A549 (cell line): ENCODE data around the gene MCRS1. TPM values are rescaled to one million over a fixed set of nuclear protein-coding genes. Genes with fewer than 3 reads are reported as not detected.

Source experiments
- ATAC-seq, 2 experiments: fragments of 200-7000 bp in 1 of 2; fragments of >200 bp in 1 of 2; cut with Nextera tagmentation in 1 of 2; cut with Tn5 transposase in 1 of 2; 3 replicates each; pipeline versions ENCODE4 v1.8.0 to v1.9.1; 2018 to 2020; ENCODE audit warnings: mild to moderate bottlenecking in 1 of 2, moderate library complexity in 1 of 2
- CTCF ChIA-PET: fragments of 300-600 bp; sonication (Branson Sonifier 250); formaldehyde crosslinking; extraction: SDS; loops from one replicate; lab custom pipeline; 2021; ENCODE audit warnings: antibody characterized with exemption, inconsistent platforms; lab: Yijun Ruan, JAX
- POLR2A ChIA-PET: fragments of 350-600 bp; formaldehyde crosslinking; extraction: SDS; loops from one replicate; lab custom pipeline; 2021; ENCODE audit warnings: antibody characterized with exemption, inconsistent platforms; lab: Yijun Ruan, JAX
- DNase-seq, 2 experiments: peaks; one replicate each; pipeline versions ENCODE4 v3.0.0 to v3.0.0-alpha.2; 2011 to 2016; ENCODE audit warnings: low read depth in 1 of 2, low spot score in 1 of 2
- FAIRE-seq: peaks from 2 replicates; lab custom pipeline; 2011; peaks lifted over from hg19 to GRCh38; lab: Jason Lieb, UNC
- H3K27ac ChIP-seq, 2 experiments: fragments of >200 bp; sonication (Bioruptor Twin); formaldehyde crosslinking; 3 replicates each; pipeline ENCODE4 v1.5.1; 2016 to 2017
- H3K4me1 ChIP-seq: fragments of >200 bp; sonication (Bioruptor Twin); formaldehyde crosslinking; 3 replicates; pipeline ENCODE4 v1.6.1; 2016
- H3K4me2 ChIP-seq: fragments of >200 bp; sonication (Bioruptor Twin); formaldehyde crosslinking; 3 replicates; pipeline ENCODE4 v1.6.1; 2016
- H3K4me3 ChIP-seq: fragments of >200 bp; sonication (Bioruptor Twin); formaldehyde crosslinking; 3 replicates; pipeline ENCODE4 v1.5.1; 2016
- H3K9me3 ChIP-seq: fragments of >200 bp; sonication (Bioruptor Twin); formaldehyde crosslinking; 3 replicates; pipeline ENCODE4 v1.6.1; 2016
- CBX2 ChIP-seq: fragments of 200-600 bp; sonication (generic); IDR thresholded peaks from 2 replicates; pipeline ENCODE4 v1.6.1; 2016; ENCODE audit warnings: low read depth, mild to moderate bottlenecking, borderline replicate concordance
- CBX8 ChIP-seq: fragments of 200-600 bp; sonication (generic); IDR thresholded peaks from 2 replicates; pipeline ENCODE4 v1.6.1; 2016
- CHD4 ChIP-seq: fragments of 200-600 bp; sonication (generic); IDR thresholded peaks from 2 replicates; pipeline ENCODE4 v1.6.1; 2016; ENCODE audit warnings: antibody characterized with exemption, mild to moderate bottlenecking, borderline replicate concordance
- EP300 ChIP-seq, 2 experiments: fragments of >200 bp; sonication (Bioruptor Twin); formaldehyde crosslinking; IDR thresholded peaks; 2 replicates in 1 of 2; 3 replicates in 1 of 2; pipeline ENCODE4 v1.6.1; 2016 to 2017
- FOXS1 ChIP-seq: fragments of 250-450 bp; sonication (Bioruptor Pico); IDR thresholded peaks from 2 replicates; pipeline ENCODE4 v1.5.0; 2020; ENCODE audit warnings: mild to moderate bottlenecking, moderate library complexity
- GATA3 ChIP-seq: IDR thresholded peaks from 2 replicates; pipeline ENCODE4 v1.6.1; 2012; ENCODE audit warnings: borderline replicate concordance
- HDAC2 ChIP-seq: fragments of 200-600 bp; sonication (generic); IDR thresholded peaks from 2 replicates; pipeline ENCODE4 v1.6.1; 2016
- HEYL ChIP-seq: fragments of 250-450 bp; sonication (Bioruptor Pico); IDR thresholded peaks from 2 replicates; pipeline ENCODE4 v1.8.0; 2021; ENCODE audit warnings: mild to moderate bottlenecking, moderate library complexity
- HOXB13 ChIP-seq: fragments of 250-450 bp; sonication (Bioruptor Pico); IDR thresholded peaks from 2 replicates; pipeline ENCODE4 v1.5.0; 2020; ENCODE audit warnings: low read depth, mild to moderate bottlenecking, moderate library complexity
- HOXB5 ChIP-seq: fragments of 250-450 bp; sonication (Bioruptor Pico); IDR thresholded peaks from 2 replicates; pipeline ENCODE4 v1.5.0; 2020; ENCODE audit warnings: mild to moderate bottlenecking, moderate library complexity
- KDM1A ChIP-seq: fragments of 200-600 bp; sonication (generic); IDR thresholded peaks from 2 replicates; pipeline ENCODE4 v1.6.1; 2016; ENCODE audit warnings: low read depth, mild to moderate bottlenecking
- NFE2L2 ChIP-seq: fragments of 150-350 bp; conservative IDR thresholded peaks from 2 replicates; pipeline ENCODE4 v1.6.1; 2014; ENCODE audit warnings: low read length
- RAD21 ChIP-seq, 2 experiments: fragments of >200 bp in 1 of 2; sonication (Bioruptor Twin) in 1 of 2; formaldehyde crosslinking in 1 of 2; IDR thresholded peaks in 1 of 2; conservative IDR thresholded peaks in 1 of 2; 2 replicates in 1 of 2; 3 replicates in 1 of 2; pipeline ENCODE4 v1.6.1; 2012 to 2018; ENCODE audit warnings: inconsistent platforms in 1 of 2
- RARB ChIP-seq: fragments of 250-450 bp; sonication (Bioruptor Pico); IDR thresholded peaks from 2 replicates; pipeline ENCODE4 v1.8.0; 2021; ENCODE audit warnings: mild to moderate bottlenecking, moderate library complexity
- RFX5 ChIP-seq: fragments of 450-650 bp; IDR thresholded peaks from 2 replicates; pipeline ENCODE4 v1.7.1; 2014; ENCODE audit warnings: antibody characterized with exemption, mild to moderate bottlenecking, moderate library complexity
- SMC3 ChIP-seq: fragments of >200 bp; sonication (Bioruptor Twin); formaldehyde crosslinking; IDR thresholded peaks from 3 replicates; pipeline ENCODE4 v1.6.1; 2018; ENCODE audit warnings: inconsistent platforms
- WGBS: methylation state at CpG from one replicate; pipeline ENCODE4 v1.1.6; 2017; ENCODE audit errors: missing lambda C conversion rate; 5-methylcytosine and 5-hydroxymethylcytosine counted together
- polyA plus RNA-seq, 4 experiments: library from polyadenylated mRNA; depleted of rRNA in 3 of 4; stranded (reverse); fragments of >200 nt; fragmentation: RNase III in 1 of 4; extraction: RNeasy Plus Mini Kit Qiagen cat#74134 plus additional on column Dnase treatment in 1 of 4; gene quantifications; 2 replicates in 3 of 4; 3 replicates in 1 of 4; pipeline ENCODE4 v1.2.3, GENCODE V29; 2011 to 2017
- TF ChIP-seq, protein P1 (sequence below): IDR thresholded peaks from 2 replicates; pipeline ENCODE4 v1.6.1; 2012
- TF ChIP-seq, protein P2 (sequence below): fragments of >200 bp; sonication (Bioruptor Twin); formaldehyde crosslinking; IDR thresholded peaks from 2 replicates; pipeline ENCODE4 v1.6.1; 2016
- TF ChIP-seq, protein P3 (sequence below): fragments of 200-600 bp; sonication (generic); IDR thresholded peaks from 2 replicates; pipeline ENCODE4 v1.6.1; 2016; ENCODE audit warnings: antibody characterized with exemption, mild to moderate bottlenecking, moderate library complexity

Gene MCRS1
- polyA plus RNA-seq, 2 of the 4 experiments (the other 2 are of a cell fraction) = 64.1 to 68.5 TPM

DNA sequence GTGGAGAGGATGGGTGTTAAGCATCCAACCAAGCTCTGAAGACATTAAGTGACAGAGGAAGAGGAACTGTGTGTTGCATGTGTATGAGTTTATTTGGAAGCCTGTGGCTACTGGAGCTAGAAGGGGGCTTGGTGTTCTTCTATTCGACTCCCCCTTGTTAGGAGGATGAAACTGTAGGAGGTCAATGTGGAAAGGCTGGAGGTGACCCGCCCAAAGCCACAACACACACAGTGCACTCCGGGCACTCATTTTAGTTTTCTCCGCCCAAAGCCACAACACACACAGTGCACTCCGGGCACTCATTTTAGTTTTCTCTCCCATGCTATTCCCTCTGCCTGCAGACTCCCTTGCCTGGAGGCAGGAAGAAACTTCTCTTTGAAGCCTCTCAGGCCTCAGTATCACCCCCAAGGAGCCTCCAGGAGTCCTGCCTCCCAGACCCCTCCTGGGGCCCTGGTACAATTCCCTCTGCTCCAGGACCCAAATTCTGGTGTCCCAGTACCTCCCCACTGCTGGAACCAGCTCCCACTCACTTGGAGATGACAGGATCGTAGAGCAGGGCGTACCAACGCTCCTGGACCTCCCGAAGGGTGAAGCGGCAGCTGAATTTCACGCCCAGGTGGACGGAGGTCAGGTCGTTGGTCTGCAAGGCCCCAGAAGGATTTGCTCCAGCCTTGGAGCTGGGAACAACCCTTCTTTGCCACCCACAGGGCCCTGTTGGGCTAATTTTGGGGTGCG, 3.8 kb downstream of the MCRS1 start:
- no peaks in the 10 kb centered on the region for H3K9me3 ChIP-seq
- ATAC-seq = no peak
- CTCF ChIA-PET = interaction anchor here (0.6 to 7.0 kb wide), 10 partner anchors 11 to 486 kb away, joined by 3 to 49 read pairs (median 4); partner anchors contain the start of gene PRPH

DNA sequence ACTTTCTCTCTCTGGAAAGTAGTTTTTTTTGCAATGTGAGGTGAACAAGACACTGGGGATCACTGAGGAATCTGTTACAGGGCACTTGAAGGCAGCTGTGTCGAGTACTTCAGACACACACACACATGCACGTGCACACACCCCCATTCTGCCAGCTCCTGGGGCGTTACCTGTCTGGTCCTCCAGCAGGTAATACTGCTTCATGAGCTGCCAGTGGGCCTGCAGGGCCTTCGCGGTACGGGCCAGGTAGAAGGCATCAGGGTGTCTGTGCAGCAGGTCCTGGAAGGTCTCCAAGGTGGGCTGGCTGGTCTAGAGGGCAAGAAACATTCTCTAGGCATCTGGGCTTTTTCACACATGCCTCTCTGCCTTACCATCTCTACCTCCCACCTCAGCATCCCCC, 5.1 kb downstream of the MCRS1 start:
- Histone ChIP-seq H3K4me1 (peaks cover 8% of the 10 kb centered on the region; the same call in 2 of the 3 replicates), H3K4me3 (no peak overlapping the region), H3K4me2 (no peak overlapping the region), H3K9me3 (no peaks in the 10 kb centered on the region), H3K27ac (no peak overlapping the region)
- no peak for TF ChIP-seq NFE2L2
- TF ChIP-seq, protein P1, sequence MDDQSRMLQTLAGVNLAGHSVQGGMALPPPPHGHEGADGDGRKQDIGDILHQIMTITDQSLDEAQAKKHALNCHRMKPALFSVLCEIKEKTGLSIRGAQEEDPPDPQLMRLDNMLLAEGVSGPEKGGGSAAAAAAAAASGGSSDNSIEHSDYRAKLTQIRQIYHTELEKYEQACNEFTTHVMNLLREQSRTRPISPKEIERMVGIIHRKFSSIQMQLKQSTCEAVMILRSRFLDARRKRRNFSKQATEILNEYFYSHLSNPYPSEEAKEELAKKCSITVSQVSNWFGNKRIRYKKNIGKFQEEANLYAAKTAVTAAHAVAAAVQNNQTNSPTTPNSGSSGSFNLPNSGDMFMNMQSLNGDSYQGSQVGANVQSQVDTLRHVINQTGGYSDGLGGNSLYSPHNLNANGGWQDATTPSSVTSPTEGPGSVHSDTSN = no peak
- TF ChIP-seq SMC3 = no peak
- no peak for TF ChIP-seq RAD21 (conservative IDR thresholded peaks at IDR 0.05 in 1 of 2, IDR thresholded peaks at IDR 0.05 in 1 of 2)
- no peak for TF ChIP-seq CBX2
- no peak for FAIRE-seq
- no peak for DNase-seq
- ChIA-PET CTCF (interaction anchor here (1.1 to 7.0 kb wide), 6 partner anchors 9 to 267 kb away, joined by 3 to 49 read pairs (median 19); partner anchors contain the start of gene DNAJC22), POLR2A (interaction anchor here (1.2 kb wide), 1 partner anchor 297 kb away, joined by 3 read pairs; no protein-coding TSS in a partner anchor)
- WGBS = 90% methylated on average over 6 of the region's 6 CpGs
- no peak for ATAC-seq

More for the DNA sequence above, 3.8 kb downstream of the MCRS1 start:
- DNase-seq = no peak
- no peak for TF ChIP-seq CHD4
- no peak for TF ChIP-seq HEYL (CRISPR knock-in tag)
- TF ChIP-seq SMC3 = no peak
- TF ChIP-seq KDM1A = no peak
- no peak for TF ChIP-seq CBX8
- TF ChIP-seq FOXS1 = no peak
- TF ChIP-seq RARB (CRISPR knock-in tag) = no peak
- TF ChIP-seq GATA3 = no peak
- no peak for TF ChIP-seq EP300 (IDR thresholded peaks at IDR 0.05)
- Histone ChIP-seq H3K4me1 (peaks cover 11% of the 10 kb centered on the region), H3K4me2 (no peak overlapping the region), H3K4me3 (no peak overlapping the region), H3K27ac (no peak overlapping the region)
- FAIRE-seq = no peak
- POLR2A ChIA-PET = no interaction called here
- 92% methylated on average over 14 of the region's 14 CpGs for WGBS

DNA sequence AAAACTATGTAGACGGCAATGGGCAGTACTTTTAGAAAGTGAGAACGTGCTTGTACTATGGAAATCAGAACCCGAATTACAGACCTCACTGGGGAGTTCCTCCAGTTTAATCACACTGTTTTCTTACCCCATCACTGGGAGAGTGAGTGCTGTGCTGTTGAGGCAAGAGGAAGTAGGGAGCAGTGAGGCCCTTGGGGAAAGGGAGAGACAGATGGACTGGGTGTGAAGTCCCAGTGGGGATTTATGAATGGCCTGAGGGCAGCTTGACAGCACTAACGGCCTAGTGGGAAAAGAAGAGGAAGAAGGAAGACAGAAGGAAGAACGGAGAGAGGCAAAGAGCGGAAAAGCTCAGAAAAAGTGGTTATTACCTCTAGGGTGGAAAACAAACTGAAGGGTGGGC, 5.7 kb downstream of the MCRS1 start:
- ChIA-PET CTCF (interaction anchor here (0.9 to 7.0 kb wide), 8 partner anchors 8 to 219 kb away, joined by 3 to 49 read pairs (median 10); partner anchors contain the start of gene DNAJC22), POLR2A (interaction anchor here (1.2 kb wide), 1 partner anchor 297 kb away, joined by 3 read pairs; no protein-coding TSS in a partner anchor)
- Histone ChIP-seq H3K4me3 (no peak overlapping the region), H3K4me2 (no peak overlapping the region), H3K9me3 (no peaks in the 10 kb centered on the region), H3K4me1 (peaks cover 8% of the 10 kb centered on the region; the same call in 2 of the 3 replicates), H3K27ac (no peak overlapping the region)
- TF ChIP-seq HDAC2 (no peak), EP300 (IDR thresholded peaks at IDR 0.05) (no peak), RFX5 (no peak), HOXB5 (no peak), HOXB13 (CRISPR knock-in tag) (no peak)
- TF ChIP-seq, protein P2, sequence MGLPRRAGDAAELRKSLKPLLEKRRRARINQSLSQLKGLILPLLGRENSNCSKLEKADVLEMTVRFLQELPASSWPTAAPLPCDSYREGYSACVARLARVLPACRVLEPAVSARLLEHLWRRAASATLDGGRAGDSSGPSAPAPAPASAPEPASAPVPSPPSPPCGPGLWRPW = no peak
- TF ChIP-seq, protein P3, sequence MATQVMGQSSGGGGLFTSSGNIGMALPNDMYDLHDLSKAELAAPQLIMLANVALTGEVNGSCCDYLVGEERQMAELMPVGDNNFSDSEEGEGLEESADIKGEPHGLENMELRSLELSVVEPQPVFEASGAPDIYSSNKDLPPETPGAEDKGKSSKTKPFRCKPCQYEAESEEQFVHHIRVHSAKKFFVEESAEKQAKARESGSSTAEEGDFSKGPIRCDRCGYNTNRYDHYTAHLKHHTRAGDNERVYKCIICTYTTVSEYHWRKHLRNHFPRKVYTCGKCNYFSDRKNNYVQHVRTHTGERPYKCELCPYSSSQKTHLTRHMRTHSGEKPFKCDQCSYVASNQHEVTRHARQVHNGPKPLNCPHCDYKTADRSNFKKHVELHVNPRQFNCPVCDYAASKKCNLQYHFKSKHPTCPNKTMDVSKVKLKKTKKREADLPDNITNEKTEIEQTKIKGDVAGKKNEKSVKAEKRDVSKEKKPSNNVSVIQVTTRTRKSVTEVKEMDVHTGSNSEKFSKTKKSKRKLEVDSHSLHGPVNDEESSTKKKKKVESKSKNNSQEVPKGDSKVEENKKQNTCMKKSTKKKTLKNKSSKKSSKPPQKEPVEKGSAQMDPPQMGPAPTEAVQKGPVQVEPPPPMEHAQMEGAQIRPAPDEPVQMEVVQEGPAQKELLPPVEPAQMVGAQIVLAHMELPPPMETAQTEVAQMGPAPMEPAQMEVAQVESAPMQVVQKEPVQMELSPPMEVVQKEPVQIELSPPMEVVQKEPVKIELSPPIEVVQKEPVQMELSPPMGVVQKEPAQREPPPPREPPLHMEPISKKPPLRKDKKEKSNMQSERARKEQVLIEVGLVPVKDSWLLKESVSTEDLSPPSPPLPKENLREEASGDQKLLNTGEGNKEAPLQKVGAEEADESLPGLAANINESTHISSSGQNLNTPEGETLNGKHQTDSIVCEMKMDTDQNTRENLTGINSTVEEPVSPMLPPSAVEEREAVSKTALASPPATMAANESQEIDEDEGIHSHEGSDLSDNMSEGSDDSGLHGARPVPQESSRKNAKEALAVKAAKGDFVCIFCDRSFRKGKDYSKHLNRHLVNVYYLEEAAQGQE = no peak
- TF ChIP-seq, protein P1 = no peak
- WGBS = 78% methylated on average over 6 of the region's 6 CpGs
- DNase-seq (no peak), FAIRE-seq (no peak), ATAC-seq (no peak)
